Measurements from ENCODE around the gene LPO.

LPO gene

DNA sequence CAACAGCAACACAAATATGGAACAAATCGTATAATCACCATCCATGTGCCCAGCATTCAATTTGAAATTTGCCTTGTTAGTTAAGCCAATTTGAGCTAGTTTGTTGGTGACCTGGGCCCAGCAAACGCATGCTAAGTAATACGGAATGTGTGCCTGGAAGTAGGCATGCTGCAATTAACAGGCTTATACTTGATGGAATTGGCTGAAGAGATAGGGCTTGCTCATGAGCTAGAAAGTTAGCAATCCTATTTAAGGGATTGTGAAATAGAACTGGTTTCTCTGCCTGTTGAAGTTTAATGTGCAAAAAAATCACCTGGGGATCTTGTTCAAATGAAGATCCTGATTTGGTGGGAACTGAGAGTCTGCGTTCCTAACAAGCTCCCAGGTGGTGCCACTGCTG lies 8.5 kb upstream of the LPO start:
- DNase-seq: no peak

DNA sequence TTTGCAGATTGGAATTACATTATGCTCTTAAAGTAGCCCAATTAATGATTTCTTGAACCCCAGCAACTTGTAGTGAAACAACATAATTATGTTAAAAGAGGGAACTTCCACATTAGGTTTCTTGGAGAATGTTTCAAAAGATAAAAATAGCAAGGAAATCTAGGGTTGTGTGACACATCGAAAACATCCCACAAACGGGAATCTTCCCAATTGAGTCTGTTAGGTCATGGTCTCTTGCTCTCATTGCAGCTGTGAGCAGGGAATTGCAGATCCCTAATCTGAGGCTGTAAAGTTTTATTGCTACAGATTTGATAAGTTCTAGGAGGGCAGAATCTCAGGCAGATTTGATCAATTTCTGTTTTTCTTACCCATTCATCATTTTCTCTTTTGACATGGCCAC lies 6.7 kb upstream of the LPO start:
- DNase-seq: no peak

DNA sequence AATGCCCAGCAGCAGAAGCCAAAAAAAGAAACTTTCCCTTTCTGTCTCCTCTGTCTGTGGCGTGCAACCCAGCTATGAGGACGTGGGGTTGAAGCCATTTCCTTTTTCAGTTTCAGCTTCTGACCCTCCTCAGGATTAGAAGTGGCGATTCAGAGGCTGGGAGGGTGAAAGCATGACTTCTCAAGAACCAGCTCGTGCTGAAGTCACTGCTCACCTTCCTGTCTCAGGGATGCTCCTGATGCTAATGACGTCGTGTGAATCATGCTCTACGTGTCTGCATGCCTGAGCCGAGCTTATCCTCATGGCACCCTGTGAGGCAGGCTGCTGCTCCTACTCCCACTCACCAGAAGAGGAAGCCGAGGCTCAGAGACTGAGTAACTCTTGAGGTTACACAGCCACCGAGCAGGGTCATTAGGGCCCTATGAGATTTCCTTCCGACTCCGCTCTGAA lies 5.7 kb upstream of the LPO start:
- no peak for DNase-seq

DNA sequence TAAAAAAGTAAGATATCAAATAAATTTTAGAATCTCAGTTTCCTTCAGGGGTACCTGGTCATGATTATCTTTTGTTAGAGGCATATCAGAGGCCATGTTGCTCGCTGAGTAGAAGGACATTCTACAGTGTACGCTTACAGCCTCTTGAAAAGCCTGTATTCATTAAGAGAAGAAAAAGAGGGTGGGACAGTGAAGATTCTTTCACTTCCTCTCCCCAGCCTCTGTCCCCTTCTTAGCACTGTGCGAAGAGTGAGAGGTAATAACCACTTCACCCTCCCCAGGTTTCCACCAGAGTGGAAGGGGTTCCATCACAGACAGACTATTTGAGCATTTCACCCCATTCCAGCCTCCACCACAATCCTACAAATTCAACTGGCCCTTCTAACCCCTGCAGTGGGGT lies 4.8 kb upstream of the LPO start:
- DNase-seq: no peak

DNA sequence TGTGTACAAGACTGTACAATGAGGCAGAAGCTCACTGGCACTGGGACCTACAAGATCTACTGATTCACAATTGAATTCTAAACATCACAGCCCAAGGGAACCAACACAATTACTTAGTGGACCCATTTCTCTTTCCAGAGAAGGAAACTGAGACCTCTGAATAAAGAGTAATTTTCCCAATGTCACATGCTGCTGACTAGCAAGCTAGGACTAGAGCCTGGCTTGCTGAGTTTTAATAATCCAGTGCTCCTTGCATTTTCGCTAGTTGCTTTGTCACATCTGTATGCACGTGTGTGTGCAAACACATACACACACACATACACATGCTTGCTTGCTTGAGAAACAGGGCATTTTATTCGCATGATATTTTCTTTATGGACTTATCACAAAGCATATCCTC lies 3.9 kb upstream of the LPO start:
- DNase-seq: no peak

DNA sequence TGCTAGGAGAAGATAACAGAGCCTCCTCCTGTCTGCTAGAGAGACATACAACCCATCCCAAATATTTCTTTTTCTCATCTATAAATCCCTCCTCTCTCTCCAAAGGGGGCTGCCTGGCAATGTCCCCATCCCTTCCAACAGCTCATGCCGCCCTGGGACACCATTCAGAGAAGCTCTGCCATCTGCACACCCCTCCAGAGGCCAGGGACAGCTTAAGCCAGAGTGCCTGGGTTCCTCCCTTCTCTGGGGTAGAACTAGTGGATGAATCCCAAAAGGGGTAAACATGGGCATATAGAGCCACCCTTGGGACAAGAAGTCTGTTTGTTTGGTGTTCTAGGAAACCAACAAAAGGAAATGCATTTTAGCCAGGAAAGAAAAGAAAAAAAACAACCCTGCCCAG lies 2.6 kb upstream of the LPO start:
- no peak for DNase-seq

DNA sequence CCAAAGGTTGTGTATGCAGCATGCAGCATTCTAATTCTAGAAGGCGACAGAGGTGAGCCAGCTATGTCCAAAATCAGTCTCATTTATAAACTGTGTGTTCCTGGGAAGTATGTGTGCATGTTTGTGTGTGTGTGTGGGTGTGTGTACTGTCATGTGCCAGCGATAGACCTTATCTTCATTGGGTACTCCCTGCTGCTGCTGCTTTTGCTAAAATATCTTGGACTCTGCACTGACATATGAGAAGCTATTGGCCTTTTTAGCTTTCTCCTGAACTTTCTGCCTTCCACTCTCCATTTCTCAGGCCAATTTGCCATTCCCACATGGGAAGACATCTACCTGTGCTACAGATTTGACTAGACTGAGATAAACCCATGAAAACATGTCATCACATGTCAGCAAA lies 2.0 kb upstream of the LPO start:
- DNase-seq: no peak

DNA sequence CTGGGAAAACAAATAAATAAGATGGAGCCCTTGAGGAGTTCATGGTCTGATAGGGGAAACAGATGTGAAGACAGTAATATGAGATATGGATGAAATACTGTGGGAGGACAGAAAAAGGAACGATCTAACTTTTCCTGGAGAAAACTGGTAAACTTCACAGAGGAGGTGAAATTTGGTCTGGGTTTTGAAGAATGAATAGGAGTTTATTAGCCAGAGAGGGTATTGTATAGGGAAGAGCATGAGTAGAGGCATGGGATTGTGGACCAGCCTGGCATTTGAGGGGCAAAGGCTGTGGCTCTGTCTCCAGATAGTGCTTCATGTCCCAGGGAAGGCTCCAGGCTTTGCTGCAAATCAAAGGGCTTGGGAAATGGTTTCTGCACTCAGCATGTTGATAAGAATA lies 1.6 kb downstream of the LPO start:
- no peak for DNase-seq

DNA sequence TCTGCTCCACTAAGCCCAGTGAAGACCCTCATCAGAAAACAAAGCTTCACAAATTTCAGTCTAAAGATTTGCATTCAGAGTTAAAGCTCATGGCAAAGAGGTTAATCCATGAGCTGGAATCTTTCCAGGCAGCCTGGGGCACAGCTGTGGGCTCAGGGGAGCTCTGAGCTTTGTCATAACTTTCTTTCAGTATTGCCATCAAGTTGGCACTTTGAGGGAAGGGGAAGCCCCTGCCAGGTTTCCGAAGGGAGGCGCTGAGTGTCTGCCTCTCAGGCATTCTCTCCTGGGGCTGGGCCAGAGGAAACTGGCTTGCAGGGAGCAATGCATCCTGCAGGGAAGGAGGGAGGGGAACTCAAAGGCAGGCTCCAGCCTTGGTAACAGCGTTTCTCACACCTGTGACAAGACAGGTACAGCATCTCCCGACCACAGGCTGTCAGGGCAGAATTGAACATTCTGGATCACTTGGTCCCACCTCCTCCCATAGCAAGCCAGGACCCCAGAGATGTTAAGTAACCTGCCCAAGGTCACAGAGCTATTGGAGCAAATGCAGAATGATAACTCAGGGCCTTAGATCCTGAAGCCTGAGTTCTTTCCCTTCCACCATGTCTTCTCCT lies 3.9 kb downstream of the LPO start:
- DNase-seq: no peak

DNA sequence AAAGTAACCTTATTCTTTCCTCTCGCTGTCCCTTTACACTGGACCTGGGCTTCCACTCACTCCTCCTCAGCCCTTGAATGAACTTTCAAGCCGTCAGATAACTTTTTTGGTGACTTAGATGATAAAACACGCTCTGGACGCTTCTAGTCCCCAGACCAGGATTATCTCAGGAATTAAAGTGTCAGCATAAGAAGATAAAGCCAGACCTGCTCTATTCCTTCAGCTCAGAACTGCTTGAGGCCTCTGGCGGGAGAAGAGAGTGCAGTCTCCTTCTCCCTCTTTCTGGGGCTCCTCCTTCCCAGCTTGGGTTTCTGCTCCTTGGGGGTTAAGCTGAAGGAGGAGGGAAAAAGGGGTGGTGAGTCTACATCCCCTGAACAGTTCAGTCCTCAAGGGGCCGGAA lies 6.6 kb downstream of the LPO start:
- no peak for DNase-seq

DNA sequence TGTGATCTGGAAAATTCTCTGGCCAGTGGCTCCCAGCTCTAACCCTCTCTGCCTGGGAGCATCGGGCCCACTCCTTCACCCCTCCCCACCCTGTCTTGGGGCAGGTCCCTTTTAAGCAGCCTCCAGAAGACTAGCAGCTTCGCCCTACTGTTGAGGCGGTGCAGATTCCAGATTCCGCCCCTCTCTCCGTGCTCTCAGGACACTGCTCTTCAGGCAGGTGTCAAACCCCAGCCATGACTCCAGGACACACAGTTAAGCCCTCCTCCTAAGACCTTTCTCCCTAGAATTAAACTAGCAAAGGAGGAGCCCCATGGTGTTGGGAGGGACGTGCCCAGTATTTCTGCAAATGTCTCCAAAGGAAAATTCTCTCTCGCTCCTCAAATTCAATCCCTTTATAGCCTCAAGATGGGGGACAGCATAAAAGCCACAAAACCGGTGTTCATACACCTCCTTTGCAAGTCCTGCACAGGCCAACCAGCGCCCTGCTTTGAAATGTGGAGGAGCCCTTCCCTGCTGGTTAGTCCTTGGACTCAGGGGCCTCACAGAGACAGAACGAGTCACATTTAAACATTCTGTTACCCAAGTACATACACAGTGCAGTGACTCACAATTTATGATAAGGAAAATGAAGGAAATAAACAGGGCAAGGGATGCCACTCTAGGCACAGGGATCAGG lies 7.2 kb downstream of the LPO start:
- no peak for DNase-seq

DNA sequence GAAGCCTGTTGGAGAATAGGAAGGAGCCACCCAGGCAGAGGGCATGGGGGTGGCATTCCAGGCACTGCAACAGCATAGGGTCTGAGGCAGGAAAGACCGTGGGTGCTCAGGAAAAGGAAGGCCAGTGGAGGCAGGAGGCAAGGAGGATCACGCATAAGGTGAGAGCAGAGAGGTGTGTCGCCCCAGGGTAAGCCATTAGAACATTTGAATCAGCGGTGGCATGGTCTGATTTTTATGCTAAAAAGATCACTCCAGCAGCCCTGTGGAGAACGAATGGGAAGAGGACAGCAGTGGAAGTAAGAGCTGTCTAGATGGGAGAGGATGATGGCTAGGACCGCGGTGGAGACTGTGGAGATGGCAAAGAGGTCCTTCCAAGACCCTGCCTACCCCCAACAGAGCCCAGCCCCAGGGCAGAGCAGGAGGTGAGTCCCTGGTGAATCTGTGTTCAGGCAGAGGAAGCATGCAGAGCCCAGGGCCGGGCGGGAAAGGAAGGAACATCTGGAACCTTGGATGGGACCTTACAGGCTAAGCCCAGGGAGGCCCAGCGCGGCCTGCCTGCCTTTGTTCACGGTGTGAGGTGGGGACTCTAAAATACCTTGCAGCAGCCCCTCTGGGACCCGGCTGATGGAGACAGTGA lies 7.8 kb downstream of the LPO start:
- DNase-seq: no peak

DNA sequence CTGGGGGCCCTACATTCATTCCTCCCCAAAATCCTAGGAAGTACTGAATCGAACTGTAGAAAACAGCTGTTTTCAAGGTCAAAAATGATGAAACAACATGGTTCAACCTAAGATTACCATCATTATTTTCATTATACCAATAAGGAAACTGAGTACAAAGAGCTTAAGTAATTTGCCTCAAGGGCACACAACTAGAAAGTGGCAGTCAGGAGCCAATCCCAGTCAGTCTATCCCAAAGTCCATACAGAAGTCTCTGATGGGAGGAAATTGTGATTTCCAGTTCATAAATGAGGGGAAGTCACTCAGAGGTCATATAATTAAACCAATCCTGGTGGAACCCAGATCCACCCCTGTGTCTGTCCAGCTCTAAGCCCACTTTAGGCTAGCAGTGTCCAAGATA lies 8.4 kb downstream of the LPO start:
- DNase-seq: no peak

DNA sequence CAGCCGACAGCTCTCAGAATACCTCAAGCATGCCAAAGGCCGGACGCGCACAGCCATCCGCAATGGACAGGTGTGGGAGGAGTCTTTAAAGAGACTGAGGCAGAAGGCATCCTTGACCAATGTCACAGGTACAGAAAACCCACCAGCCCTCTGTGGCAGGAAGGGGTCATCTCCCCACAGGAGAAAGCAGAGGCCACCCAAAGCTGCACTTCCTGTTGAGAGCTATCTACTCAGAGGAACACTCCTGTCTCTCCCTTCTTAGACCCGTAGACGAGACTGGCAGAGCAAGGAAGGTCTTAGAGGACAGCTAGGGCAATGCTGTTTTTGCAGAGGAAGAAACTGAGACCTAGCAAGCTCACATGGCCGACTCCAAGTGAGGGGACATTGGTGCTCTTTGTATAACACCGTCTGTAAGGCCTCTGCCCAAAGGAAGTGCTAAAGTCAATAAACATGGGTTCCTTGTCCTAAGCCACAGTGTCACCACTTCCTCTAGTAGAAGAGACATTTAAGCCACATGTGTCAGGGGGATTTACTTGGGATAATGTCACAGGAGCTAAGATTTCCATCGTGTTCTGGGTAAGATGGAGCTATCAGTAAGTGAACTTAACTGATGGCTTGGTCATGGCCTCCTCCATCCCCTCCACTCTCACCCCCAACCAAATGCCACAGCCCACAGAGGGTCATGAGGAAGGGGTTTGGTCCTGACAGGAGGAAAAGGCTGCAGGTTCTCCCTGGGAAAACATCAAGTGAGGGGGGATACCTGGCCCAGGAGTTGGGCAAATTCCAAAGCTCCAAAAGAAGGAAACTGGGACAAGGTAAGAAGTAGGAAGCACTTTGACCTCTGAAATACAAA lies 9.4 kb downstream of the LPO start:
- no peak for DNase-seq

DNA sequence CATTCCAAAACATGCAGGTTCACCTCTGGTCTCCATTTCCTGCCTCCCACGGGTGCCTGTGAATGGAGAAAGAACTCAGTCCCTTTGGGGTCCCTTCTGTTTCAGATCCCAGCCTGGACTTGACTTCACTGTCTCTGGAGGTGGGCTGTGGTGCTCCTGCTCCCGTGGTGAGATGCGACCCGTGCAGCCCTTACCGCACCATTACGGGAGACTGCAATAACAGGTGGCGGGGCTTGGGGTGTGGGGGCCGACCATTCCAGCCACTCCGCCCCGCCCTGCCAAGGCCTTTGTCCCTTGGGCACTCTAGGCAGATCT lies 10.5 kb downstream of the LPO start:
- no peak for DNase-seq

DNA sequence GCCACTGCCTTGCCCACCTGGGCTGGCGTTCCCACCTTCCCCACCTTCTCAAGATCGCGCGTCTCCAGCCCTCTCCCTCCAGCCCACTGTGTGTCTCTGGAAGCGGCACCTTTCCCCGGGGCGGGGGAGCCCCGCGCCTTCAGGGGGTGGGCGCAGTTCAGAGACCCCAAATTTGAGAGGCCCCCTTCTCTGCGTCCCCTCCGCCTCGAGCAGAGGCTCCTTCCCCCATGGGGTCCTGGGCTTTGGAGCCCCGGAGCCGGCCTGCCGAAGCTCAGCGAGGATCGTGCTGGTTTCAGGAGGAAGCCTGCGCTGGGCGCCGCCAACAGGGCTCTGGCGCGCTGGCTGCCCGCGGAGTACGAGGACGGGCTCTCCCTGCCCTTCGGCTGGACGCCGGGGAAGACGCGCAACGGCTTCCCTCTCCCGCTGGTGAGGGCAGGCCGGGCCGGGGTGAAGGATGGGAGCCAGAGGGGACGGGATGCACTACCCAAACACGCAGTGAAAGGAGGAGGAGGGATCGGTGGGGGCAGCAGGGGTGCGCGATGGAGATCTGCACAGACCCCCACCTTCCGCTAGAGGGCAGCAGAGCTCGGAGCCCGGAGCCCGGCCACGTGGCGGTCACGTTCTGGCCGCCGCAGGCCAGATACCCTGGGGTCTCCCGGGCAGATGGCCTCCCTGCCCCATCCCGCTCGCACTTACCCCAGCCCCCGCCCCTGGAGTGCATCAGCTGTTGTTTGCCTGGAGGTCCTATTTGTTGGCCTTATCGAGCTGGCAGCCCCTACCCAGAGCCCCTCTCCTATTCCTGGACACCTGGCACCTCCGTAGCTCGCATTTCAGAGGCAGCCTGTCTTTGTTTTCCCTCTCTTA lies 11.1 kb downstream of the LPO start:
- DNase-seq: peak; percentile 59

DNA sequence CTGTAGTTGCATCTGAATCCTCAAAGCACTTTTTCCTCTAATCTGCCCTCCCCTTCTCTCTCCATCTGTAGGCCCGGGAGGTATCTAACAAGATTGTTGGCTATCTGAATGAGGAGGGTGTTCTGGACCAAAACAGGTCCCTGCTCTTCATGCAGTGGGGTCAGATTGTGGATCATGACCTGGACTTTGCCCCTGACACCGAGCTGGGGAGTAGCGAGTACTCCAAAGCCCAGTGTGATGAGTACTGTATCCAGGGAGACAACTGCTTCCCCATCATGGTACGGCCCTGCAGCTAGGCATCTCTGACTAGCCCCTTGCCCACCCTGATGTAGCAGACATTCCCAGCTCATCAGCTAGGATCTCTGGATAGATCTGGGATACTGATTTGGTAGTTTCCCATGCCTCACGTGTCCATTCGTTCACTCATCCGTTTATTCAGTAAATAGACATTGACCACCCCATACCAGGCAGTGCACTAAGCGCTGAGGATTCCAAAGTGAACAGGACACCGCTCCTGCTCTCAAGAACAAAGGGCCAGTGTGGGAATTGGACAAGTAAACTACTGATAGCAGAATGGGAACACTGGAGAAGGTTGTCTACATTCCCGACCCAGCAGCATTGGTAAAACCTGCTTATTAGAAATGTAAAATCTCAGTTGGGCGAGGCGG lies 12.1 kb downstream of the LPO start:
- DNase-seq: no peak

DNA sequence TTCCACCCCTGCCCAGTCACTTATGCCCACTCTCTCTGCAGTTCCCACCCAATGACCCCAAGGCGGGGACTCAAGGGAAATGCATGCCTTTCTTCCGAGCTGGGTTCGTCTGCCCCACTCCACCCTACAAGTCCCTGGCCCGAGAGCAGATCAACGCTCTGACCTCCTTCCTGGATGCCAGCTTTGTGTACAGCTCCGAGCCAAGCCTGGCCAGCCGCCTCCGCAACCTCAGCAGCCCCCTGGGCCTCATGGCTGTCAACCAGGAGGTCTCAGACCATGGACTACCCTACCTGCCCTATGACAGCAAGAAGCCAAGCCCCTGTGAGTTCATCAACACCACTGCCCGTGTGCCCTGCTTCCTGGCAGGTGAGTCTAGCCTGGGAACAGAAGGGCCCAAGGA lies 13.8 kb downstream of the LPO start:
- no peak for DNase-seq

DNA sequence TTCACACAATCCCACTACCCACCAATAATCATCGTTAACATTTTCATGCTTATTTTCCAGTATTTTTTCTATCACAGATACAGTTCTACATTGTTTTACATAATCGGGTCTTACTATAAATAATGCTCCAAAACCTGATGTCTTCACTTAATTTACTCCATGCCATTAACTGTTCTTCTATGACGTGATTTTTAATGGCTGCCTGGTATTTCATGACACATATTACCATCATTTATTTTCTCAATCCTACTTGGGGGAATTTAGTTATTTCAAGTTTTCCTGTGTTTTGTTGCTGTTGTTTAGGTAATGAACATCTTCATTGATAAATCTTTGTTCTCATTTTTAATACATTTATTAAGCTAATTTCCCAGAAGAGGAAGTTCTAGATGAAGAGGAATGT lies 14.7 kb downstream of the LPO start:
- no peak for DNase-seq

DNA sequence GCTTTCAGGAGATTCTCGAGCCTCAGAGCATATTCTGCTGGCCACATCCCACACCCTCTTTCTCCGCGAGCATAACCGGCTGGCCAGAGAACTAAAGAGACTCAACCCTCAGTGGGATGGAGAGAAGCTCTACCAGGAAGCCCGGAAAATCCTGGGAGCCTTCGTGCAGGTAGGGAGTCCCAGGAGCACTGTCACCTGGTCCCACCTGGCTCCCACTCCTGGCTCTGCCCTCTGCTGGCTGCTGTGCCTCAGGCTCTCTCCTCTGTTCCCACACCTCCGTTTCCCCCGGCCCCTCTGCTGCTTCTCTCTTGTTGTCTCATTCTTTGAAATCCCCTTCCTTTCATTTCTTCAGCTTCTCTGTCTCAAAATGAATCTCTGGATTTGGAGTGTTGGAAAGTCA lies 16.4 kb downstream of the LPO start:
- no peak for DNase-seq

DNA sequence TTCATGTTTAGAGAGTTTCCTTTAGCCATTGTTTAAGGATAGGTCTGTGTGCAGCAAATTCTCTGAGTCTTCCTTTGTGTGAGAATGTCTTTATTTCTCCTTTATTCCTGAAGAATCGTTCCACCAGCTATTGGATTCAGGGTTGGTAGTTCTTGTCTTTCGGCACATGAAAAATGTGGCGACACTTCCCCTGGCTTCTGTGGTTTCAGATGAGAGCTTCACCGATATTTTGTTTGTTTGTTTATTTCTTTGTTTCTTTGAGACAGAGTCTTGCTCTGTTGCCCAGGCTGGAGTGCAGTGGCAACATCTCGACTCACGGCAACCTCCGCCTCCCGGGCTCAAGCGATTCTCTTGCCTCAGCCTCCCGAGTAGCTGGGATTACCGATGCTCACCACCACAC lies 23.8 kb downstream of the LPO start:
- no peak for DNase-seq

DNA sequence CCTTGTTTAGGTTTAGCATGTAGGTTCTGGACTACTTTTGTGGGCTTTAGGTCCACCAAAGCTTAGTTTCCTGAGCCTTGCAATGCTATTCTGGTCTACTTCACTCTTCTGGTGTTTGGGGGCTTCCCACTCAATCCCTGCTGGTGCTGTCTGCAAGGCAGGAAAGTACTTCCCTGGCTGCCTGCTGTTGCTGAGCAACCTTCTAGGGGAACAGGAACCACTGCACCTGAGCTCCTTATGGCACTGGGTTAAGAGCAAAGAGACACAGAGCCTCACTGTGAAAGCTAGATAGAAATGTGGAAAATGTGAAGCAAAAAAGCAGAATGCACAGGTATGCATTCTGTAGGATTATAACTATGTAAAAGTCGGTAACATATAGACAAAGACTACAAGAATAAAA lies 25.4 kb downstream of the LPO start:
- DNase-seq: no peak

All from NCI-H1694 treated with DMSO at 0.1 percent for 48 hours (cell line).